ENCODE data around the gene DUSP8. TPM values are rescaled to one million over a fixed set of nuclear protein-coding genes. Genes with fewer than 3 reads are reported as not detected.

DUSP8 gene
- total RNA-seq, 1 experiment from 2014 or later: 2.4 TPM

GRCh38 chr11:1504581-1505290, 67.3 kb downstream of the DUSP8 start:
- Mint-ChIP-seq H3K4me1 (peaks cover 8% of the 10 kb centered on the region), H3K4me3 (no peak overlapping the region), H3K27ac (no peak overlapping the region), H3K9me3 (peaks cover 3% of the 10 kb centered on the region; the same call in 1 of the 2 replicates), H3K27me3 (ENCODE audit: low read depth) (no peaks in the 10 kb centered on the region), H3K36me3 (peaks cover 3% of the 10 kb centered on the region; the same call in 1 of the 2 replicates)
- TF ChIP-seq CREM (CRISPR knock-in tag; IDR thresholded peaks at IDR 0.05): no peak
- TF ChIP-seq FOXP4 (CRISPR knock-in tag; IDR thresholded peaks at IDR 0.05): no peak
- TF ChIP-seq ZNF263 (CRISPR knock-in tag; IDR thresholded peaks at IDR 0.05; ENCODE audit: low read depth): no peak
- TF ChIP-seq ZNF423 (CRISPR knock-in tag; IDR thresholded peaks at IDR 0.05): no peak
- TF ChIP-seq NFE2L1 (CRISPR knock-in tag; IDR thresholded peaks at IDR 0.05): no peak
- TF ChIP-seq EMX1 (CRISPR knock-in tag; IDR thresholded peaks at IDR 0.05): no peak
- TF ChIP-seq, protein P1, sequence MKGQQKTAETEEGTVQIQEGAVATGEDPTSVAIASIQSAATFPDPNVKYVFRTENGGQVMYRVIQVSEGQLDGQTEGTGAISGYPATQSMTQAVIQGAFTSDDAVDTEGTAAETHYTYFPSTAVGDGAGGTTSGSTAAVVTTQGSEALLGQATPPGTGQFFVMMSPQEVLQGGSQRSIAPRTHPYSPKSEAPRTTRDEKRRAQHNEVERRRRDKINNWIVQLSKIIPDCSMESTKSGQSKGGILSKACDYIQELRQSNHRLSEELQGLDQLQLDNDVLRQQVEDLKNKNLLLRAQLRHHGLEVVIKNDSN (CRISPR knock-in tag; IDR thresholded peaks at IDR 0.05): no peak
- TF ChIP-seq MAX (CRISPR knock-in tag; IDR thresholded peaks at IDR 0.05): no peak
- TF ChIP-seq ZNF121 (CRISPR knock-in tag; IDR thresholded peaks at IDR 0.05): no peak
- no peak for TF ChIP-seq NFYB (CRISPR knock-in tag; conservative IDR thresholded peaks at IDR 0.05; ENCODE audit: low read depth)
- TF ChIP-seq ZNF138 (CRISPR knock-in tag; conservative IDR thresholded peaks at IDR 0.05): no peak
- no peak for TF ChIP-seq CREB1 (CRISPR knock-in tag; IDR thresholded peaks at IDR 0.05)
- no peak for TF ChIP-seq ZNF232 (CRISPR knock-in tag; IDR thresholded peaks at IDR 0.05)
- no peak for TF ChIP-seq ZNF219 (CRISPR knock-in tag; IDR thresholded peaks at IDR 0.05; ENCODE audit: borderline replicate concordance)
- TF ChIP-seq SMAD4 (CRISPR knock-in tag; IDR thresholded peaks at IDR 0.05): no peak
- TF ChIP-seq IRF2 (CRISPR knock-in tag; IDR thresholded peaks at IDR 0.05; ENCODE audit: borderline replicate concordance, low read depth): no peak
- TF ChIP-seq KAT7 (CRISPR knock-in tag; IDR thresholded peaks at IDR 0.05; ENCODE audit: borderline replicate concordance): no peak
- POLR2A ChIA-PET: no interaction called here
- CTCF ChIA-PET: interaction anchor here (0.5 to 1.7 kb wide), 42 partner anchors 9 to 655 kb away, joined by 3 to 16 read pairs (median 4); partner anchors contain the start of genes BRSK2 and MOB2
- ATAC-seq (no peak), DNase-seq (ENCODE audit: low spot score) (no peak)

GRCh38 chr11:1504138-1504537, 67.9 kb downstream of the DUSP8 start:
- H3K9me3 Mint-ChIP-seq: peaks cover 5% of the 10 kb centered on the region
- CTCF ChIA-PET: interaction anchor here (0.7 to 1.7 kb wide), 4 partner anchors 18 to 149 kb away, joined by 3 to 8 read pairs (median 6); partner anchors contain the start of gene MOB2
- H3K4me3 Mint-ChIP-seq: no peak overlapping the region
- H3K36me3 Mint-ChIP-seq: peaks cover 6% of the 10 kb centered on the region
- H3K27me3 Mint-ChIP-seq (ENCODE audit: low read depth): no peaks in the 10 kb centered on the region
- DNase-seq (ENCODE audit: low spot score) (no peak), ATAC-seq (no peak)
- POLR2A ChIA-PET: no interaction called here
- H3K4me1 Mint-ChIP-seq: peaks cover 4% of the 10 kb centered on the region
- H3K27ac Mint-ChIP-seq: no peak overlapping the region
- no peak for TF ChIP-seq TEAD1 (CRISPR knock-in tag; IDR thresholded peaks at IDR 0.05)
- TF ChIP-seq FOXK1 (CRISPR knock-in tag; IDR thresholded peaks at IDR 0.05): no peak
- TF ChIP-seq ZNF121 (CRISPR knock-in tag; IDR thresholded peaks at IDR 0.05): no peak
- TF ChIP-seq FOXJ3 (CRISPR knock-in tag; IDR thresholded peaks at IDR 0.05; ENCODE audit: borderline replicate concordance): no peak
- no peak for TF ChIP-seq RORB (CRISPR knock-in tag; IDR thresholded peaks at IDR 0.05)
- TF ChIP-seq AR (CRISPR knock-in tag; IDR thresholded peaks at IDR 0.05): no peak
- TF ChIP-seq JAZF1 (CRISPR knock-in tag; IDR thresholded peaks at IDR 0.05): no peak
- TF ChIP-seq RELA (CRISPR knock-in tag; IDR thresholded peaks at IDR 0.05; ENCODE audit: borderline replicate concordance): no peak
- TF ChIP-seq, protein P2, sequence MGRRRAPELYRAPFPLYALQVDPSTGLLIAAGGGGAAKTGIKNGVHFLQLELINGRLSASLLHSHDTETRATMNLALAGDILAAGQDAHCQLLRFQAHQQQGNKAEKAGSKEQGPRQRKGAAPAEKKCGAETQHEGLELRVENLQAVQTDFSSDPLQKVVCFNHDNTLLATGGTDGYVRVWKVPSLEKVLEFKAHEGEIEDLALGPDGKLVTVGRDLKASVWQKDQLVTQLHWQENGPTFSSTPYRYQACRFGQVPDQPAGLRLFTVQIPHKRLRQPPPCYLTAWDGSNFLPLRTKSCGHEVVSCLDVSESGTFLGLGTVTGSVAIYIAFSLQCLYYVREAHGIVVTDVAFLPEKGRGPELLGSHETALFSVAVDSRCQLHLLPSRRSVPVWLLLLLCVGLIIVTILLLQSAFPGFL (CRISPR knock-in tag; IDR thresholded peaks at IDR 0.05; ENCODE audit: borderline replicate concordance): no peak
- TF ChIP-seq ELF4 (CRISPR knock-in tag; IDR thresholded peaks at IDR 0.05; ENCODE audit: low read depth): no peak
- TF ChIP-seq NR1H2 (CRISPR knock-in tag; IDR thresholded peaks at IDR 0.05): no peak
- TF ChIP-seq MXD4 (CRISPR knock-in tag; IDR thresholded peaks at IDR 0.05; ENCODE audit: borderline replicate concordance): no peak
- TF ChIP-seq, protein P3, sequence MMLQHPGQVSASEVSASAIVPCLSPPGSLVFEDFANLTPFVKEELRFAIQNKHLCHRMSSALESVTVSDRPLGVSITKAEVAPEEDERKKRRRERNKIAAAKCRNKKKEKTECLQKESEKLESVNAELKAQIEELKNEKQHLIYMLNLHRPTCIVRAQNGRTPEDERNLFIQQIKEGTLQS (CRISPR knock-in tag; conservative IDR thresholded peaks at IDR 0.05): no peak
- no peak for TF ChIP-seq NR2C2 (CRISPR knock-in tag; IDR thresholded peaks at IDR 0.05)

Data from WTC11 (cell line).